Measurements from ENCODE around the gene GATA5.

Gene GATA5

GRCh38 chr20:62436692-62437091, 39.1 kb downstream of the GATA5 start:
- DNase-seq (ENCODE audit: low read depth): no peak
- no peak overlapping the region for H3K4me3 ChIP-seq (ENCODE audit: control insufficient read depth, low read depth, low read length)
- TF ChIP-seq CTCF (conservative IDR thresholded peaks at IDR 0.05; ENCODE audit: control insufficient read depth, insufficient read depth, low read depth, low read length): no peak

- no peak for DNase-seq (ENCODE audit: low read depth)
- no peak for TF ChIP-seq CTCF (conservative IDR thresholded peaks at IDR 0.05; ENCODE audit: control insufficient read depth, insufficient read depth, low read depth, low read length)
- H3K4me3 ChIP-seq (ENCODE audit: control insufficient read depth, low read depth, low read length): no peak overlapping the region
Observed at GRCh38 chr20:62433658-62434497, 41.9 kb downstream of the GATA5 start.

GRCh38 chr20:62430866-62431447, 44.8 kb downstream of the GATA5 start:
- H3K4me3 ChIP-seq (ENCODE audit: control insufficient read depth, low read depth, low read length): no peak overlapping the region
- no peak for TF ChIP-seq CTCF (conservative IDR thresholded peaks at IDR 0.05; ENCODE audit: control insufficient read depth, insufficient read depth, low read depth, low read length)
- DNase-seq (ENCODE audit: low read depth): no peak

GRCh38 chr20:62430311-62430853, 45.4 kb downstream of the GATA5 start:
- no peak overlapping the region for H3K4me3 ChIP-seq (ENCODE audit: control insufficient read depth, low read depth, low read length)
- no peak for TF ChIP-seq CTCF (conservative IDR thresholded peaks at IDR 0.05; ENCODE audit: control insufficient read depth, insufficient read depth, low read depth, low read length)
- DNase-seq (ENCODE audit: low read depth): no peak

GRCh38 chr20:62429455-62430310, 46.1 kb downstream of the GATA5 start:
- no peak for TF ChIP-seq CTCF (conservative IDR thresholded peaks at IDR 0.05; ENCODE audit: control insufficient read depth, insufficient read depth, low read depth, low read length)
- DNase-seq (ENCODE audit: low read depth): no peak
- H3K4me3 ChIP-seq (ENCODE audit: control insufficient read depth, low read depth, low read length): no peak overlapping the region
